HCT116 (cell line): Measurements from ENCODE around the gene SLC12A8. TPM values are rescaled to one million over a fixed set of nuclear protein-coding genes. Genes with fewer than 3 reads are reported as not detected.

Source experiments
- ATAC-seq: fragments of 200-7000 bp; cut with Tn5 transposase; 2 replicates; pipeline ENCODE4 v1.9.1; 2020; ENCODE audit warnings: mild to moderate bottlenecking, moderate library complexity
- BruUV-seq: library from RNA; stranded (reverse); fragments of 400-500 nt; replicated peaks from 2 replicates; lab custom pipeline; 2021; lab: Mats Ljungman, UMichigan
- CTCF ChIA-PET: fragments of 300-600 bp; sonication (Branson Sonifier 250); formaldehyde crosslinking; loops from one replicate; lab custom pipeline; 2021; ENCODE audit warnings: antibody characterized with exemption; lab: Charles Lee
- POLR2A ChIA-PET: fragments of 300-600, 350-600 bp; sonication (Branson Sonifier 250); formaldehyde crosslinking; loops from one replicate; lab custom pipeline; 2021; ENCODE audit warnings: antibody characterized with exemption; lab: Charles Lee
- RAD21 ChIA-PET, 2 experiments: fragments of 300-600 bp; sonication (Branson Sonifier 250); formaldehyde crosslinking; loops; one replicate each; lab custom pipeline; 2023; ENCODE audit warnings: low total read pairs in 2 of 2; ENCODE audit not compliant: uncharacterized antibody in 2 of 2, unreplicated experiment in 2 of 2, low non-redundant PET in 1 of 2; lab: Charles Lee
- DNase-seq: peaks from one replicate; pipeline ENCODE4 v3.0.0-alpha.2; 2010; ENCODE audit warnings: low read depth, low spot score
- H2AFZ ChIP-seq: fragments of 200-600 bp; shearing (Covaris generic), sonication (generic); 2 replicates; pipeline ENCODE4 v1.6.1; 2017; ENCODE audit warnings: low read depth, mixed run types, mixed read lengths, antibody characterized with exemption, low read length; ENCODE audit not compliant: poor library complexity, severe bottlenecking
- H3K27ac ChIP-seq: 2 replicates; pipeline ENCODE4 v1.5.1; 2012; ENCODE audit warnings: low read depth, low read length
- H3K27me3 ChIP-seq: fragments of 200-600 bp; sonication (generic); 2 replicates; pipeline ENCODE4 v1.6.1; 2016; ENCODE audit warnings: mixed run types, low read length, mixed read lengths; ENCODE audit not compliant: insufficient read depth
- H3K36me3 ChIP-seq, 2 experiments: fragments of 200-500 bp in 1 of 2; fragments of 200-600 bp in 1 of 2; sonication (Bioruptor generic) in 1 of 2; sonication (generic) in 1 of 2; 2 replicates each; pipeline versions ENCODE4 v1.5.1 to v1.6.1; 2014 to 2016; ENCODE audit warnings: low read length in 2 of 2, inconsistent platforms in 1 of 2, mixed read lengths in 1 of 2, mixed run types in 1 of 2; ENCODE audit not compliant: insufficient read depth in 2 of 2, control insufficient read depth in 1 of 2
- H3K4me1 ChIP-seq, 2 experiments: fragments of 200-600 bp in 1 of 2; sonication (generic) in 1 of 2; 2 replicates each; pipeline versions ENCODE4 v1.5.1 to v1.6.1; 2012 to 2017; ENCODE audit warnings: low read length in 2 of 2, inconsistent platforms in 1 of 2, mild to moderate bottlenecking in 1 of 2, mixed read lengths in 1 of 2, mixed run types in 1 of 2, moderate library complexity in 1 of 2; ENCODE audit not compliant: insufficient read depth in 2 of 2, control insufficient read depth in 1 of 2
- H3K4me2 ChIP-seq: fragments of 200-600 bp; sonication (generic); 2 replicates; pipeline ENCODE4 v1.6.1; 2017; ENCODE audit warnings: mixed run types, low read length, mixed read lengths
- H3K4me3 ChIP-seq, 2 experiments: fragments of 200-600 bp in 1 of 2; sonication (generic) in 1 of 2; replicated peaks in 1 of 2; 2 replicates each; pipeline ENCODE4 v1.5.1; 2011 to 2016; ENCODE audit warnings: low read length in 2 of 2, control low read depth in 1 of 2, low read depth in 1 of 2, mild to moderate bottlenecking in 1 of 2, mixed read lengths in 1 of 2, mixed run types in 1 of 2
- H3K79me2 ChIP-seq: fragments of 200-600 bp; sonication (generic); 2 replicates; pipeline ENCODE4 v1.6.1; 2017; ENCODE audit warnings: mild to moderate bottlenecking, mixed run types, low read length, moderate library complexity, mixed read lengths; ENCODE audit not compliant: insufficient read depth
- H3K9ac ChIP-seq: fragments of 200-600 bp; sonication (generic); 2 replicates; pipeline ENCODE4 v1.6.1; 2016; ENCODE audit warnings: low read length, mixed read lengths
- H3K9me2 ChIP-seq: fragments of 200-600 bp; sonication (generic), shearing (Covaris generic); 2 replicates; pipeline ENCODE4 v1.6.1; 2017; ENCODE audit warnings: mixed run types, mild to moderate bottlenecking, moderate library complexity; ENCODE audit not compliant: insufficient read depth
- H3K9me3 ChIP-seq, 2 experiments: fragments of 200-500 bp in 1 of 2; fragments of 200-600 bp in 1 of 2; sonication (Bioruptor generic) in 1 of 2; sonication (generic) in 1 of 2; 2 replicates each; pipeline ENCODE4 v1.6.1; 2014 to 2017; ENCODE audit warnings: low read length in 2 of 2, mixed read lengths in 2 of 2, inconsistent platforms in 1 of 2, low read depth in 1 of 2, mild to moderate bottlenecking in 1 of 2, mixed run types in 1 of 2, moderate library complexity in 1 of 2; ENCODE audit not compliant: control insufficient read depth in 1 of 2, insufficient read depth in 1 of 2
- H4K20me1 ChIP-seq: fragments of 200-600 bp; sonication (generic), shearing (Covaris generic); 2 replicates; pipeline ENCODE4 v1.6.1; 2017; ENCODE audit warnings: mixed run types, mild to moderate bottlenecking, moderate library complexity; ENCODE audit not compliant: insufficient read depth
- ATF3 ChIP-seq: IDR thresholded peaks from 2 replicates; pipeline ENCODE4 v1.6.1; 2012
- CBX3 ChIP-seq: IDR thresholded peaks from 2 replicates; pipeline ENCODE4 v1.6.1; 2012; ENCODE audit warnings: low read depth
- CEBPB ChIP-seq: IDR thresholded peaks from 2 replicates; pipeline ENCODE4 v1.6.1; 2012; ENCODE audit warnings: low read depth
- CTCF ChIP-seq, 3 experiments: fragments of 200-600 bp in 1 of 3; sonication (generic) in 1 of 3; IDR thresholded peaks in 2 of 3; conservative IDR thresholded peaks in 1 of 3; 2 replicates each; pipeline ENCODE4 v1.5.1; 2012 to 2017; ENCODE audit warnings: low read depth in 2 of 3, low read length in 2 of 3, antibody characterized with exemption in 1 of 3, borderline replicate concordance in 1 of 3, control low read depth in 1 of 3, mild to moderate bottlenecking in 1 of 3, mixed read lengths in 1 of 3, mixed run types in 1 of 3, moderate library complexity in 1 of 3; ENCODE audit not compliant: insufficient read depth in 1 of 3
- ELF1 ChIP-seq: IDR thresholded peaks from 2 replicates; pipeline ENCODE4 v1.6.1; 2012; ENCODE audit warnings: low read depth, borderline replicate concordance
- EZH2 ChIP-seq: fragments of 200-600 bp; sonication (generic); IDR thresholded peaks from 2 replicates; pipeline ENCODE4 v1.6.1; 2017; ENCODE audit warnings: antibody characterized with exemption, mixed run types
- MAX ChIP-seq: IDR thresholded peaks from 2 replicates; pipeline ENCODE4 v1.6.1; 2012
- POLR2AphosphoS5 ChIP-seq: IDR thresholded peaks from 2 replicates; pipeline ENCODE4 v1.6.1; 2011; ENCODE audit warnings: mild to moderate bottlenecking, low read depth, low read length, moderate library complexity
- RAD21 ChIP-seq: IDR thresholded peaks from 2 replicates; pipeline ENCODE4 v1.6.1; 2012; ENCODE audit warnings: low read depth, mild to moderate bottlenecking
- REST ChIP-seq: IDR thresholded peaks from 2 replicates; pipeline ENCODE4 v1.6.1; 2012; ENCODE audit warnings: low read depth
- SIN3A ChIP-seq: IDR thresholded peaks from 2 replicates; pipeline ENCODE4 v1.6.1; 2012; ENCODE audit warnings: low read depth
- SP1 ChIP-seq: IDR thresholded peaks from 2 replicates; pipeline ENCODE4 v1.6.1; 2012; ENCODE audit warnings: low read depth
- SRF ChIP-seq: IDR thresholded peaks from 2 replicates; pipeline ENCODE4 v1.6.1; 2012; ENCODE audit warnings: low read depth
- TCF7L2 ChIP-seq: IDR thresholded peaks from 2 replicates; pipeline ENCODE4 v1.7.0; 2011; ENCODE audit warnings: borderline replicate concordance, inconsistent platforms; ENCODE audit not compliant: insufficient read depth, insufficient read length; ENCODE audit errors: extremely low read depth
- ZBTB33 ChIP-seq: IDR thresholded peaks from 2 replicates; pipeline ENCODE4 v1.6.1; 2011; ENCODE audit warnings: mild to moderate bottlenecking, low read length, moderate library complexity; ENCODE audit not compliant: insufficient replicate concordance; ENCODE audit errors: extremely low read depth
- ZFX ChIP-seq: fragments of 450-650 bp; IDR thresholded peaks from 2 replicates; pipeline ENCODE4 v1.6.1; 2017
- ZNF274 ChIP-seq: fragments of 200-500 bp; sonication (Bioruptor generic); IDR thresholded peaks from 2 replicates; pipeline ENCODE4 v1.6.1; 2014; ENCODE audit warnings: mild to moderate bottlenecking, low read depth, low read length, inconsistent platforms
- intact Hi-C: fragments of 100-400 bp; cut with micrococcal nuclease; formaldehyde crosslinking; loops from 2 replicates; pipeline ENCODE4 v1.10.0; 2022
- total RNA-seq: library from RNA; stranded (reverse); gene quantifications from one replicate; pipeline ENCODE4 v1.2.1, GENCODE V29; 2021; ENCODE audit not compliant: unreplicated experiment

SLC12A8 gene
- total RNA-seq, 1 experiment from 2014 or later = 19.9 TPM

GRCh38 chr3:125069452-125069851, 143.1 kb downstream of the SLC12A8 start:
- H2AFZ ChIP-seq = no peak overlapping the region
- no peaks in the 10 kb centered on the region for H4K20me1 ChIP-seq
- ChIA-PET RAD21 (no interaction called here), CTCF (no interaction called here), POLR2A (no interaction called here)
- H3K27ac ChIP-seq = no peak overlapping the region
- TF ChIP-seq MAX (no peak), POLR2AphosphoS5 (no peak), RAD21 (no peak), SIN3A (no peak), ZFX (no peak), ELF1 (no peak), ZBTB33 (no peak), SP1 (no peak), CEBPB (no peak), TCF7L2 (no peak), REST (no peak), CBX3 (no peak), ZNF274 (no peak), EZH2 (no peak), CTCF (IDR thresholded peaks at IDR 0.05 in 2 of 3, conservative IDR thresholded peaks at IDR 0.05 in 1 of 3; ENCODE audit: borderline replicate concordance in 1 of 3, insufficient read depth in 1 of 3, low read depth in 2 of 3, low read length in 2 of 3) (no peak), ATF3 (no peak), SRF (no peak)
- no peaks in the 10 kb centered on the region for H3K27me3 ChIP-seq
- H3K4me3 ChIP-seq = no peak overlapping the region
- DNase-seq (no peak), ATAC-seq (no peak)
- no peaks in the 10 kb centered on the region for H3K9me3 ChIP-seq
- H3K4me1 ChIP-seq = no peaks in the 10 kb centered on the region
- no peak overlapping the region for H3K4me2 ChIP-seq
- H3K36me3 ChIP-seq = no peaks in the 10 kb centered on the region
- intact Hi-C loops = no loop called here
- no peaks in the 10 kb centered on the region for H3K9me2 ChIP-seq
- no TSS peak for BruUV-seq
- H3K79me2 ChIP-seq = no peaks in the 10 kb centered on the region
- no peak overlapping the region for H3K9ac ChIP-seq
